GM19463 (cell line): ENCODE measurements around the gene DIP2C.
"Not testable (repeated sequence)": the region's sequence is repeated elsewhere in the genome, so short reads cannot be mapped to it uniquely, and the experiment has no call there.

Experiments
- ATAC-seq: cut with Tn5 transposase; IDR thresholded peaks from one replicate; pipeline ENCODE4 v1.9.1; 2021; ENCODE audit warnings: mild to moderate bottlenecking, moderate library complexity; ENCODE audit not compliant: unreplicated experiment

Gene DIP2C

DNA sequence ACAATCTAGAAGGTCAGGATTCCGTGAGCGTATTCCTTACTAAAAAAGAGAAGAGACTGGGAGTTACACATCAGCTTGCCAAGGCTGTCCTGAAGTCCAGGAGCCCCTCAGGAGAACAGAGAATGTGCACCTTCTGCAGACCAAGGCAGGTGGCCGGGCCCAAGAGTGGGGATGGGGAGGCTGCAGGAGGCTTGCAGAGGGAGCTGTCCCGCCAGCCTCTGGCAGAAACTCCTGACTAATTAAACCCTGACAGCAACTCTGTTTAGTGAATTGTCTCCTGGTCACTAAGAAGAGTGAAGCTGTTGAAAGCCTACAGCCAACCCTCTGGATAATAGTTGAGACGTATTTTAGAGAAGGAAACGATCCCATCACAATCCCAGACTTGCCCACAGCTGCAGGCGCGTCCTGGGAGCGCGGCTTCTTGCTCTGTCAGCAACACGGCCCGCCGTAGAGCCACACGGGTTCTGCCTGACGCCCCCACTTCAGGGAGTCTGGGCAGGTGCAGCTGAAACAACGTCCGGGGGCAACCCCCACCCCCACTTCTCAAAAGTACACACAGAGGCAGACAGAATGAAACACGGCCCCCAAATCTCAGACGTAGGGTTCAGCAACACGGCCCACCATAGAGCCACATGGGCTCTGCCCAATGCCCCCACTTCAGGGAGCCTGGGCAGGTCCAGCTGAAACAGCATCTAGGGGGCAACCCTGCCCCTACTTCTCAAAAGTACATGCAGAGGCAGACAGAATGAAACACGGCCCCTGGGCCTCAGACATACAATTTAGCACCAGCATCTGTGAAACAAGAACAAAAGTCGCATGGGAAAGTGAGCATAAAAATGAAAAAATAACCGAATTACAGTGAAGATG lies 45.2 kb downstream of the DIP2C start:
- no peak for ATAC-seq

DNA sequence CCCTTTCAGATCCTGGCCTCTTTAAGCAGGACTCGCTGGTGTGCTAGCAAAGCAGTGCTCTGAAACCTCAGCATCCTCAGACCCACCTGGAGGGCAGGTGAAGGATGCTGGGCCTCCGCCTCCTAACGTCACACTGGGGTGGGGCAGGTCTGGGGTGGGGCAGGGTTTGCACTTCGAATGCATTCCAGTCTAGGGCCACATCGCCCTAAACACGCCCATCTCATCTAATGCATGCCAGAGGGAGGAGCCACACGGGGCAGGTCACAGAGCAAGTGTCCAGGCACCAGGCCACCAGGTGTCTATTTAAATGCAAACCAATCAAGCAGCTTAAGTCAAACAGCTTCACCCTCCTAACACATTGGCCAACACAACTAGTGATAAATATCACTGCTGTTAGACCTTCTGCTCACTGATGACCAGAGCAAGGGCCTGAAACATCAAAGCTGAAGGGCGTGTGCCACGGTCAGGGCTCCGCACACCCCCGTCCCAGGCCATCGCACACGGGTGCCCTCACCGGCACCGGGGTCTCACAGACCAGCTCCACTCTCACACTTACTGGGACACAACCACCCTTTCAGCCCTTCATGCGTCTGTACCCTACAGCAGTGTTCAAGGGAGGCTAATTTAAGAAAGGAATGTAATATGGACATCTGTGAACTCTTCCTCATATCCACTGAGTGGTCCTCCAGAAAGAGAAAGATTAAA lies 47.1 kb downstream of the DIP2C start:
- ATAC-seq, result no peak

DNA sequence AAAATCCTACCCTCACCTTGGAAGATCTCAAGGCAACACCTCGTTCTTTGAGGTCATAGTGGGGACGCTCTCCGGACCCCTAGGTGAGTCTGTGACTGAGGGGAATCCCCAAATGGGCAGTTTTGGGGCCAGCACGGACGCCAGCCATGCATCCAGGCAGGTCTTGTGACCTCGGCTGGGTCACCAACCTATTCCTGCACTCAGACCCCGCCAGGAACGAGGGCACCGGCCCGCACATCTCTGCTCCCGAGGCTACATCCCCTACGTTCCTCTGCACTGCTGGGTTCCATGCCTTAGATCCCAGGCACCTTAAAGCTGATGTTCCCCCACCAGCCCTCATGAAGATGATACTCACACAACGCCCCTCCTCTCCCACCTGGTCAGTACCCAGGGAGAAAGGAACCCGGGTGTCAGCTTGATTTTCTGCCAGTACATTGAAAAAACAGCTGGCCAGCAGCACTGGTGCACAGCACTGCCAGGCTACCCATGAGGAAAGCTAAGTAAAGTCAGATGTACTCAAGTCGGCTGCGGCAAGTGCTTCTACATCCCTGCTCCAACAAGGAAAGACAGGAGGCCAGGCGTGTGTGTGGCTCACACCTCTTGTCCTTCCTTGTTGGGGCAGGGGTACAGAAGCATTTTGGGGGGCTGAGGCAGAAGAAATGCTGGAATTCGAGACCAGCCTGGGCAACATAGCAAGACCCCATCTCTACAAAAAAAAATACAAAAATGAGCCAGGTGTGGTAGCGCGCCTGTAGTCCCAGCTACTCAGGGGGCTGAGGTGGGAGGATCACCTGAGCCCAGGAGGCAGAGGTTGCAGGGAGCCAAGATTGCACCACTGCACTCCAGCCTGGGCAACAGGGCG lies 48.1 kb downstream of the DIP2C start:
- ATAC-seq, result no peak

DNA sequence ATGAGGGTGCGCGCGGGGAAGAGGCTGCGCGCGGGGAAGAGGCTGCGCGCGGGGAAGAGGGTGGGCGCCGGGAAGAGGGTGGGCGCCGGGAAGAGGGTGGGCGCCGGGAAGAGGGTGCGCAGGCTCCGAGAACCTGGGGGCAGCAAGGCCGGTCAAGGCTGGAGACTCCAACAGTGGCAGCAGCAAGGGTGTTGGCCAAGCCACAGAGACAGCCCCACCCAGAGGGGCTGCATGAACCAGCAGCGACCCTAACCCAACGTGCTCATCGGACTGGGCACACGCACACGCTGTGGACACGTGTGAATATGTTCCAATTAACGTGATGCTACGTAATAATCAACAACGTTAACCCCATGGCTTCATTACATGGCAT lies 48.8 kb downstream of the DIP2C start:
- no peak for ATAC-seq

DNA sequence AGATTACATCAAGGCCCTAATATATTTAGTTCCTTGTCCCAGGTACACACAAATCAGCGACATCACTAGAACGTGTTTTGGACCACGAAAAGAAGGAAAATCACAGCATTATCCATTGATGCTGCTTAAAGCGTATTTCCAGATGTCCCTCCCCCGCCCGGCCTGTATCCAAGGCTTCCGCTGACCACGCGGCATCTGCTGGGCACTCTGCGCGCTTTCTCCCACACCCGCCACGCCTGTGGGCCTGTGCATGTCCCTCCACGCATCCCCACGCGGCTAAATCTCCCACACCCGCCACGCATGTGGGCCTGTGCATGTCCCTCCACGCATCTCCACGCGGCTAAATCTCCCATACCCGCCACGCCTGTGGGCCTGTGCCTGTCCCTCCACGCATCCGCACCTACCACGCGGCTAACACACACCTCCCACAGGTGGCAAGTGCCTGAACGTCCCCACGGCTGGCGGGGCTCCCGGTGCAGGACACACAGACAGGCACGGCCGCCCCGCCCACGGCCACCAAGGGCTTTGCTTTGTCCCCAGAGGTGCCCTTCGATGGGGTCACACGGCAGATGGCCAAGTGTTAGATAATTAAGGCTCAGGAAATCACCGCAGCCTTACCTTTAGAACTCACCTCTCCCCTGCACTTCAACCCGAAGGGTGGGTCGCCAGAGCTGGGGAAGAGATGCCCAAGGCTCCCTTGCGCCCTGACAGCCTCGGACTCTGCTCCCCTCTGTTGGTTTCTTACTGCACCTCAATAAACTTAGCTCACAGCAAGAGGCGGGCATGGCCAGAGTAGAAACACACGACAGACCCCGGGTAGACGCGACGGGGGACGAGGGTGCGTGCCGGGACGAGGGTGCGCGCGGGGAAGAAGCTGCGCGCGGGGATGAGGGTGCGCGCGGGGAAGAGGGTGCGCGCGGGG lies 49.5 kb downstream of the DIP2C start:
- ATAC-seq, result no peak

DNA sequence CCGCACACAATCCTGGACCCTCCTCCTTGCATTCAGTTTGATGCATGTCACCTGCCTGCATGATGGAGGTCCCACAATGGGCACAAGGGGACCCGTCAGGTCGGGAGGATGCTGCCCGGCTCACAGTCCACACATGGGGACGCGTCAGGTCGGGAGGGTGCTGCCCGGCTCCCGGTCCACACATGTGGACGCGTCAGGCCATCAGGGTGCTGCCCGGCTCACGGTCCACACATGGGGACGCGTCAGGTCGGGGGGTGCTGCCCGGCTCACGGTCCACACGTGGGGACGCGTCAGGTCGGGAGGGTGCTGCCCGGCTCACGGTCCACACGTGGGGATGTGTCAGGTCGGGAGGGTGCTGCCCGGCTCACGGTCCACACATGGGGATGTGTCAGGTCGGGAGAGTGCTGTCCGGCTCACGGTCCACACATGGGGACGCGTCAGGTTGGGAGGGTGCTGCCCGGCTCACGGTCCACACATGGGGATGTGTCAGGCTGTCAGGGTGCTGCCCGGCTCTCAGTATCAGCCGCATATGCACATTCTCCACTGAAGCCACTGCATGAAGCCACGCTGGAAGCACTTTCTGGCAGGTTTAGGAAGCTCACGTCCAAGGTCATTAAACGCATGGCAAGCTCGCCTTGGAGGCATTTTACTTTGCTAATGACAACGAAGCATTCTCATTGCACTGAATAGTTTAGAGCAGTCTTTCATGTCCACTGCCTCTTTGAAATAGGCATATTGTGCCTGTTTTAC lies 50.3 kb downstream of the DIP2C start:
- ATAC-seq, result no peak

DNA sequence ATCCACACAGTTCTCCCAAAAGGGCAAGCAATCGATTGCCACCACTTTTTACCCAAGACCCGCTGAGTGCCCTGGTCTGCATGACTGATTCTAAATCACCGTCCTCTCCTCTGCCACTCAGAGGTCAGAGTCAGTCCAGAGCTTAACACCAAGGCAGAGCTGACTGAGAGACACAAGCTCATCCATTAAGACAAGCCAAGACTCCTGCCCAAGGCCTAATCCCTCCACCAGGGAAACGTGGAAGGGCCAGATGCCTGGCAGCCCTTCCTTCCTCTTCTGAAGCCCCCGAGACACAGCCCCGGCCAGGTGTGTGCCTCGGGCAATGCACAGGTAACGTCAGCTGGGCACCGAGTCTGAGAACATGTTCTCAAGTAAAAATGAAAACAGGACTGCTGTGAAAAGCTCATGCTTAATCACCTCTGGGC lies 51.7 kb downstream of the DIP2C start:
- no peak for ATAC-seq

DNA sequence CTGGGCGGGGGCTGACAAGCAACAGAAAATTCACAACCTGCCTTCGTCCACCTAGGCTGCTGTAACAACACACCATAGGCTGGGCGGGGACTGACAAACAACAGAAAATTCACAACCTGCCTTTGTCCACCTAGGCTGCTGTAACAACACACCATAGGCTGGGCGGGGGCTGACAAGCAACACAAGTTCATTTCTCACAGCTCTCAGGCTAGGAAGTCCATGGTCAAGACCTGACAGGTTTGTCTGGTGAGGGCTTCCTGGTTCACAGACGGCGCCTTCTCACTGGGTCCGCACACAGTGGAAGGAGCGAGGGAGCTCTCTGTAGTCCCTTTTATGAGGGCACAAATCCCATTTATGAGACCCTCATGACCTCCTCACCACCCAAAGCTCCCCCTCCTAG lies 52.2 kb downstream of the DIP2C start:
- ATAC-seq, result no peak

DNA sequence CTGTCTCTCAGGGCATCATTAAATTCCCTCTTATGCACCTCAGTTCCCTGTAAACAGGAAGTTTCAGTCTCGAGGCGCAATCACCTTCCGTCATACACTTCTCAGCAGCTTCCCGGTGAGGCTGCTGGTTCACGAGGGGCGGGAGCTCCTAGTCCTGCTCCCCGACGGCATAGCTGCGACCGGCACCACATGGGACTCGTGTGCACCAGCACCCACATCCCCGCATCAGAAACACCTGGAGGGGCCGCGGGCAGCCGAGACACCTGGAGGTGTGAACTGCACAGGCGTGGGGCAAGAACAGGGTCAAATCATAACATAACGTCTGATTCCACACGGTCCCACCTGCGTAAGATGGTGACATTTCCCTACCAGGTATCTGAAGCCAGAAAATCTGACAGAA lies 52.7 kb downstream of the DIP2C start:
- ATAC-seq, result no peak

DNA sequence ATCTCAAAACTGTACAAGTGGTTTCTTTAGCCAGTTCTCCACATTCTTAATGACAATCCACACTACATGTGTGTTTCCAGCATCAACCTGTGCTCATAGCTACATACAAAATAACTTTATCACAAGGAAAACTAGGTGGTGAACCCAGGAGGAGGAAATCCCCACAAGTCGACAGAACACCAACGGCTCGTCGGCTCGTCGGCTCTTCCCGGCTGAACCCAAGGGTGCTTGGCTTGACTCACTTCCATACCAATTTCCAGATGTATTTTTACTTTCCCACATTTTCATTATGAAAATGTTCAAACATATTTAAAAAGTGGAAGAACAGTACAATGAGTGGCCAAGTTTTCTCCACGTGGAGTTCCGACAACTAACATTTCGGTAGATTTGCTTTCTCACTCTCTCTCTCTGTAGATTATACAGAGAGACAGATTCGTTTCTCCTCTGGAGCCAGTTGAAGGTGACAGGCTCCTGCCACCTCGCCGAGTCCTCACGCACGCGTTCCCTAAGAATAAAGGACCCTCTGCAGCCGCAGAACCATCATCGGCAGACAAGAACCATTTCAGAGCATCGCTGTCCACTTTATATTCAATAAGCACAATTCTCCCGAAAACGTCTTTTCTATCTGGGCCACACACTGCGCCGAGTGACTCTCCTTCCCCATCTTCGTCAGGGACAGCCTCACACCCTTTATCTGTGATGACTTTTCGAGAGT lies 53.3 kb downstream of the DIP2C start:
- ATAC-seq, result no peak

DNA sequence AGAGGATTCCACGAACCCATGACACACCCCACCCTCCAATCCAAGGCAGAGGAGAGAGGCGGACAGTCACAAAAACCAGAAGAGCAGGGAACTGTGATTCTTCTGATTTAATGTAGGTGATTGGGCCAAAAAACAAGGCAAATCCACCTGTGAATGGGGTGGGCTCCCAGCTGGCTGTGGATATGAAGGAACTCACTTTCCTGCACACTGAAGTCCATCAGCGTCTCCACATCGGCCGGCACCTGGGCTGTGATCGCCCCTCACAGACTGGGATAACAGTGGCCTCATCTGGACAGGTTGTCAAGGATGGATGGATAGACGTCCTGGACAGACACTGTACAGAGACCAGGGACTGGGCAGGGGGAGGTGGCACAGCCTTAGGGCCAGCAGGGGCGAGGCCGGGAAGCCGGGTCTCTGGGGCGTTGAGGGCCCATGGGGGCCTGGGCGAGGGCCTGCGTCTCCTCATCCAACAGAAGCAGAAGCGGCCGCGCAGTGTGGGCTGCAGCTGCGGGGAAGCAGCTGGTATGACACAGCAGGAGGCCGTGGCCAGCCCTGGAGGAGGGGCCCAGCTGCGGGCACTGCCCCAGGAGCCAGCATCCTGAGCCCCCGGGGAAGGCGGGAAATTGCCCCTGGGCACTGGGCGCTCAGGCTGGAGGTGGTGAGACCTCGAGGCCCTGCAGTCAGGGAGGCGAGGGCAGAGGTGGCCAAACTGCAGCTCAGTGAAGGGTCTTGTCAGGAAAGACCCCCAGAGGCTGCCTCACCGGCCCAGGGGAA lies 54.2 kb downstream of the DIP2C start:
- ATAC-seq, result no peak

DNA sequence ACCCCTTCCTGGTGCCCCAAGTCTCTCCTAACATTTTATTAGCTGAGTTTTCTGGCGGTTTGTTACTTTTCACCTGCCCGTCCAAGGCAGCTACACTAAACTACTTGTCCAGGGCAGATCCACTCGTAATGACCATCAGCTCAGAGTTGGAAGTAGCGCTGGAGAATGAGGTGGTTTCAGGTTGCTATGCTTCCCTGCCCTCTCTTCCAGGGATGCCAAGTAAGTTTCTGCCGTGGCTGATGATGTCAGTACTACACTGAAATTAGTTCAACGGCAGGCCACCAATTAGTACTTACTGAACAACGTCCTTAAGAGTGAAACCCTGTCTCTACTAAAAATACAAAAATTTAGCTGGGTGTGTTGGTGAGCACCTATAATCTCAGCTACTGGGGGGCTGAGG lies 55.2 kb downstream of the DIP2C start:
- ATAC-seq, result no peak

DNA sequence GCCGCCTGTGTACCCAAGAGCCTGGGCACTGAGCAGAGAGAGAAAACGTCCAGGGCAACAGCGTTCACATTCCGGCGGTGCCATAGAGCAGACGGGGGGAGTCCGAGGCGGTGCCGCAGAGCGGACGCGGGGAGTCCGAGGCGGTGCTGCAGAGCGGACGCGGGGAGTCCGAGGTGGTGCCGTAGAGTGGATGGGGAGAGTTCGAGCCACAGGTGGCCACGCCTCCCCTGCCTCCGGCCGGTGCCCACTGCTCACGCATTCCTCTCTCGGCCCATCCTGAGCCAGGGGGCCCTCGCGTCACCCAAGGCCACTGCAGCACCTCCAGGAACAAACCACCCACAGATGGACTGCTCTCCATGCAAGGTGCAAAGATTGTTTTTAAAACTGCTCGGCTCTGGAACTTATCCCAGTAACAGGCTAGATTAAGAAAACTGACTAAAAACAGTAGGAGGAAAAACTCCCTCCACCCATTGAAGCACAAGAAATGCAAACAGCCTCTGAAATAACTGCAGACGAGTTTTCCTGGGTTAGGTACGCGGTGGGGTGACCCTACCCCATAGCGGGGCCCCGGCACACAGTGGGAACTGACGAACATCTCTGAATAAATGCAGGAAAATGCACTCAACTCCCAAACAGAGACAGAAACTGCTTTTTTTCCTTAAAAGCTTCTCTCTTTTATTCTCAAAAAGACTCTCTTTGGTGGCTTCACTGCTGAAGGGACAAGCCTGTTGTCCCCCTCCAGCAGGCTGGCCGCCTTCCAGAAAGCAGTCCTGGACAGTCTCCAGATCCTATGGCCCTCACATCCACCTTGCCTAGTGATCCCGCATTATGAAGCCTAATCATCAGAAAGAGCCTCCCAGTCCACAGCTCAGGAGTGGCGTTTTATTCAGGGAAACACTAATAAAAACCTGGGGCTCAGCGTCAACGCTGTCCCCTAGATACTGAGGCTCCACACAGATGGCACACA lies 55.9 kb downstream of the DIP2C start:
- ATAC-seq, result no peak

DNA sequence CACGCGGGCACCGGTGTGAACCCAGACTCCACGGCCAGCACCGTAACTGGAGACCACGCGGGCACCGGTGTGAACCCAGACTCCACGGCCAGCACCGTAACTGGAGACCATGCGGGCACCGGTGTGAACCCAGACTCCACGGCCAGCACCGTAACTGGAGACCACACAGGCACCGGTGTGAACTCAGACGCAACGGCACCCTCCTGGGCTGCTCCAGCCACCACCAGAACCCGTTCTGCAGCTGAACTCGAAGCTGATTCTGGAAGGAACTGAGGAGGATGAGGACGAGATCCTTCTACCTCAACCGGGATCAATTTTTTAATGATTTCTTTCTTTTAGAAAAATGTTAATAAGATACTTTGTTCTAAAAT lies 56.7 kb downstream of the DIP2C start:
- ATAC-seq, result not testable (repeated sequence)

DNA sequence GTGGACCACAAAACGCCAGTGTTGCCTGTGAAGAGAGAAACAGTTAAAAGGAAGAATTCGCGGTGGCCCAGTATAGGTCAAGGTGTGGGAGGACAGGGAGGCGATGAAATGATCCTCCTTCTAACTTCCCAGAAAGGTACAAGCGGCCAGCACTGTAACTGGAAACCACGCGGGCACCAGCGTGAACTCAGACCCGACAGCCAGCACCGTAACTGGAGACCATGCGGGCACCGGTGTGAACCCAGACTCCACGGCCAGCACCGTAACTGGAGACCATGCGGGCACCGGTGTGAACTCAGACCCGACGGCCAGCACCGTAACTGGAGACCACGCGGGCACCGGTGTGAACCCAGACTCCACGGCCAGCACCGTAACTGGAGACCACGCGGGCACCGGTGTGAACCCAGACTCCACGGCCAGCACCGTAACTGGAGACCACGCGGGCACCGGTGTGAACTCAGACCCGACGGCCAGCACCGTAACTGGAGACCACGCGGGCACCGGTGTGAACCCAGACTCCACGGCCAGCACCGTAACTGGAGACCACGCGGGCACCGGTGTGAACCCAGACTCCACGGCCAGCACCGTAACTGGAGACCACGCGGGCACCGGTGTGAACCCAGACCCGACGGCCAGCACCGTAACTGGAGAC lies 57.2 kb downstream of the DIP2C start:
- ATAC-seq, result not testable (repeated sequence)

DNA sequence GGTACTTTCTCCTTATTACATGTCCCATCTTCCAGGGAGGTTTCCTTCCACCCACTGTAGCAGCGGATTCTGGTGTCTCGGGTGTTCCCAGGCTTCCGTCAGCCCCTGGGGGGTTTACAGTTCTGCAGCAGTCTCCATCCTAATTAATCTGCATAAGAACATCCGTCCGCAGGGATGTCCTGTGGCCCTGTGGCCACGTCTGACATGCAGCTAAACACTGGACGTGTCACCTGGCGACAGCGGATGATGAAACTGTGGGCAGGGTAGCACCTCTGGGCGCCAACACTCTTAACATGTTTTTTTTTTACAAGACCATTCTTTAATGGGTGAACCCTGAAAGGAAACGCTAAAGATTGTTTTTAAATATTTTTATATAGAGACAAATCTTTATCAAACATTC lies 58.2 kb downstream of the DIP2C start:
- no peak for ATAC-seq
